Measurements from ENCODE around the gene UNC5C. TPM values are rescaled to one million over a fixed set of nuclear protein-coding genes. Genes with fewer than 3 reads are reported as not detected.

UNC5C gene
- total and polyA plus RNA-seq, 2 of the 8 experiments (the other 6 are each of a cell fraction or from before 2014, with no cell fraction given): 0.30 to 1.3 TPM

- TF ChIP-seq ATF2 (IDR thresholded peaks at IDR 0.05; ENCODE audit: low read length) (no peak), CBX8 (IDR thresholded peaks at IDR 0.05; ENCODE audit: borderline replicate concordance, low read depth, low read length) (no peak)
Measured at GRCh38 chr4:95265814-95266740, 282.7 kb downstream of the UNC5C start (continued).
